ENCODE measurements around the gene NLRP6. TPM values are rescaled to one million over a fixed set of nuclear protein-coding genes. Genes with fewer than 3 reads are reported as not detected.

Gene NLRP6
- total and polyA plus RNA-seq, 9 donors = 0.02 to 1.1 (median 0.20) TPM; not detected in 3

DNA sequence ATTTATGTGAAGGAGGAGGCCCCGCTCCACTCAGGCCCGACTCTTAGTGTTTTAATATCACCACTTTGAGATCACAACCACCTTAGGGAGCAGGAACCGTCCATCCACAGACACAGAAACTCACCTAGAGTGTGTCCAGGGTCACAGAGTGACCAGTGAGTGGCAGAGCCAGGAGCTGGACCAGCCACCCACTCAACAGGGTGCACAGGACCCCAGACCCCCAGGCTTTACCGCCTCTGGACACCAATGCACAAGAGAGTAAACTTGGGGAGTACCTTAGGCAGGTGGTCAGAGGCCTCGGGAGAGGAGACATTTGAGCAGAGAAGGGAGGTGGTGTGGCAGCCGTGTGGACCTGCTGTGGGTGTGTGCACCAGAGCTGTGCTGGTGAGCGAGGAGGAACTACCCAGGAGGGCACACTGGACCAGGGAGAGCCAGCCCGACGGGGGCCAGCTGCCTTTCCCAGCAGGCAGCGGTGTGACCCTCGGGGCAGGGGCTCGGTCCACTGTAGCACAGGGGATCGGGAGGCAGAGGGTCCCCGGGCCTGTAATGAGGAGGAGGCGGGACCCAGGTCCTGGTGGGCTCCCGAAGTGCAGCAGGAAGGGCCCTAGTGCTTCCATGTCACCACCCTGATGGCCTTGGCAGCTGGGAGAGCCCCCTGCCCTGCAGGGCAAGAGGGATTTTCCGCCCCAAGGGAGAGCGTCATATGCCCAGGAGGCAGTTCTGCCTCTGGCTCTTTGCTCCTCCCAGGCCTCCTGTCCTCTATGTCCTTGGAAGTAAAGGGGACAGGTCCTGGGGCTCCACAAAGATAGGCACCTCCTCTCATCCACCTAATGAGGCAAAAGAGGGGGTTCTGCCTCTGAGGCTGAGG, 7.5 kb upstream of the NLRP6 start:
- DNase-seq = no peak
- Histone ChIP-seq H3K36me3 (no peaks in the 10 kb centered on the region), H3K9me3 (no peaks in the 10 kb centered on the region), H3K27ac (no peak overlapping the region), H3K27me3 (no peaks in the 10 kb centered on the region), H3K4me3 (no peak overlapping the region), H3K4me1 (ENCODE audit: insufficient read depth) (no peaks in the 10 kb centered on the region)
- intact Hi-C loops (cut with DNase I) = no loop called here
- 74 to 77% (median 75%) methylated on average over 18 of the region's 18 CpGs for WGBS, 3 donors
- no peak for TF ChIP-seq EP300 (IDR thresholded peaks at IDR 0.05)
- TF ChIP-seq, protein P1, sequence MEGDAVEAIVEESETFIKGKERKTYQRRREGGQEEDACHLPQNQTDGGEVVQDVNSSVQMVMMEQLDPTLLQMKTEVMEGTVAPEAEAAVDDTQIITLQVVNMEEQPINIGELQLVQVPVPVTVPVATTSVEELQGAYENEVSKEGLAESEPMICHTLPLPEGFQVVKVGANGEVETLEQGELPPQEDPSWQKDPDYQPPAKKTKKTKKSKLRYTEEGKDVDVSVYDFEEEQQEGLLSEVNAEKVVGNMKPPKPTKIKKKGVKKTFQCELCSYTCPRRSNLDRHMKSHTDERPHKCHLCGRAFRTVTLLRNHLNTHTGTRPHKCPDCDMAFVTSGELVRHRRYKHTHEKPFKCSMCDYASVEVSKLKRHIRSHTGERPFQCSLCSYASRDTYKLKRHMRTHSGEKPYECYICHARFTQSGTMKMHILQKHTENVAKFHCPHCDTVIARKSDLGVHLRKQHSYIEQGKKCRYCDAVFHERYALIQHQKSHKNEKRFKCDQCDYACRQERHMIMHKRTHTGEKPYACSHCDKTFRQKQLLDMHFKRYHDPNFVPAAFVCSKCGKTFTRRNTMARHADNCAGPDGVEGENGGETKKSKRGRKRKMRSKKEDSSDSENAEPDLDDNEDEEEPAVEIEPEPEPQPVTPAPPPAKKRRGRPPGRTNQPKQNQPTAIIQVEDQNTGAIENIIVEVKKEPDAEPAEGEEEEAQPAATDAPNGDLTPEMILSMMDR (IDR thresholded peaks at IDR 0.05) = no peak
- TF ChIP-seq POLR2A (IDR thresholded peaks at IDR 0.05) = no peak

DNA sequence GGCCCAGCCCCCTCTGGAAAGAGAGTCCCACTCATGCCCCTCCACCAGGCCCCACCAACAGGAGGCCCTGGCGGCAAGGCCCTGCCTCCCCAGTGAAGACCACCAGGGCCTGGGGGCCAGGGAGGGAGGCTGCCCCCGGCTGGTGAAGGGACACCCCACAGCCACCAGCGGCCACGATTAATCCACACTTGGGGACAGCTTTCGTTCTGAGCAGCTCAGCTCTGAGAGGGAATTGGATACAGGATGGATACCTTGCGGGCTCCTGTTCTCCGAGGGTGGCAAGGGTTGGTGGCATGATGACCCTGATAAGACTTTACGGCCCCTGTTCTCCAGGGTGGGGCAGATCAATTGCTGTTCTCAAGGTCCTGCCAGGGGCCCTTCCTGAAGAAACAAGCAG, 6.9 kb upstream of the NLRP6 start:
- intact Hi-C loops (cut with DNase I) = no loop called here
- TF ChIP-seq POLR2A (IDR thresholded peaks at IDR 0.05) (no peak), EP300 (IDR thresholded peaks at IDR 0.05) (no peak)
- TF ChIP-seq, protein P1 (IDR thresholded peaks at IDR 0.05) = no peak
- no peak overlapping the region for H3K4me3 ChIP-seq
- H3K9me3 ChIP-seq = no peaks in the 10 kb centered on the region
- WGBS, 3 donors = 70 to 77% (median 73%) methylated on average over 8 of the region's 8 CpGs
- H3K4me1 ChIP-seq (ENCODE audit: insufficient read depth) = no peaks in the 10 kb centered on the region
- no peak for DNase-seq
- H3K36me3 ChIP-seq = no peaks in the 10 kb centered on the region
- no peak overlapping the region for H3K27ac ChIP-seq
- no peaks in the 10 kb centered on the region for H3K27me3 ChIP-seq

DNA sequence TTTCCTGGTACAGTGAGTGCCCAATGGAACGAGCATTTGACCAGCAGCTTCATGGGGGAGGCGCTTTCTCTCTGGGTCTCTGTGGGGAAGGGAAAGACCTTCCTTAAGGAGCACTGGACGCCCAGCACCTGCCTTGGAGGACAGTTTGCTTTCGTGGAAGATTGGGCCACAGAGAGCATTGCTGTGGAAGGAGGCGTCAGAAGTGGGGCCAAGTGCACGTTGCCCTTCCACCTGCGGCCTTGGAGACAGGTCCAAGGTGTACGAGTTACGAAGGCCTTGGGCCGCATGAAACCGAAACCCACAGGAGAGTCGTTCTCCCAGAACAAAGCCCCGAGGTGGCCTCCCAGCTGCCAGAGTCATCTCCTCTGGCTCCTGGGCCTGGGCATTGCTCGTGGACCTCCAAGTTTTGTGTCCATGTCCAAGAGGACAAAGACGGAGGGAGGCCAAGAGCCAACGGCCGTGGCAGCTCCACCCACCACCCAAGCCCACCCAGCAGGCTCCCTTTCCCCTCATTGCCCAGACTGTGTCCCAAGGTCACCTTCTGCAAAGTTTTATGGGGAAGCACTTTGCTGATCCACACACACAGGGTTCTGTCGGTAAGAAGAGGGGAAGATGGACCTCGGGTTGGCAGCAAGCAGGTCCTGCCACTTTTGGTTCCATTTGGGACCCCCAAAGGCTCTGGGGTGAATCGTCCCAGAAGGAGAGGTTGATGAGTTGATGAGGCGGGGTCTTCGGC, 5.8 kb upstream of the NLRP6 start:
- WGBS, 3 donors = 81 to 86% (median 85%) methylated on average over 22 of the region's 22 CpGs
- Histone ChIP-seq H3K27me3 (no peaks in the 10 kb centered on the region), H3K27ac (no peak overlapping the region), H3K36me3 (no peaks in the 10 kb centered on the region), H3K4me1 (ENCODE audit: insufficient read depth) (no peaks in the 10 kb centered on the region), H3K9me3 (no peaks in the 10 kb centered on the region), H3K4me3 (no peak overlapping the region)
- no peak for DNase-seq
- TF ChIP-seq, protein P1 (IDR thresholded peaks at IDR 0.05) = no peak
- TF ChIP-seq POLR2A (IDR thresholded peaks at IDR 0.05) = no peak
- no peak for TF ChIP-seq EP300 (IDR thresholded peaks at IDR 0.05)
- intact Hi-C loops (cut with DNase I) = no loop called here

DNA sequence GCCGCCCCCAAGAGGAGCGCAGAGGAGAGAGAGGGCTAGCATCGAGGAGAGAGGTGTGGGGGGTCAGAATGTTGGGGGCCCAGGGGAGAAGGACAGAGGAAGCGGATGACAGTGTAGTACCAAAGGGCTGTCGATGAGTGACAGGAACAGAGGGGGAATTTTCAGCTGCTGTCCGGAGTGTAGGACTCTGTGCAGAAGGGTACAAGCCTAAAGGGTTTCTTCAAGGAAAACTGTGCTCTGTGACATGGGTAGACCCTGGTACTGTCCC, 5.3 kb upstream of the NLRP6 start:
- Histone ChIP-seq H3K9me3 (no peaks in the 10 kb centered on the region), H3K27ac (no peak overlapping the region), H3K4me3 (no peak overlapping the region), H3K27me3 (no peaks in the 10 kb centered on the region), H3K4me1 (ENCODE audit: insufficient read depth) (no peaks in the 10 kb centered on the region), H3K36me3 (no peaks in the 10 kb centered on the region)
- intact Hi-C loops (cut with DNase I) = no loop called here
- 78 to 87% (median 86%) methylated on average over 6 of the region's 6 CpGs for WGBS, 3 donors
- TF ChIP-seq EP300 (IDR thresholded peaks at IDR 0.05) (no peak), POLR2A (IDR thresholded peaks at IDR 0.05) (no peak)
- TF ChIP-seq, protein P1 (IDR thresholded peaks at IDR 0.05) = no peak
- DNase-seq = no peak
